ENCODE data around the gene TNS1. TPM values are rescaled to one million over a fixed set of nuclear protein-coding genes. Genes with fewer than 3 reads are reported as not detected.

TNS1 gene
- total and polyA plus RNA-seq, 5 donors = 243 to 647 (median 513) TPM

- Histone ChIP-seq H3K27ac (ENCODE audit: low read length) (peak overlapping the region; percentile 63), H3K27me3 (ENCODE audit: control insufficient read depth, insufficient read depth) (no peaks in the 10 kb centered on the region), H3K9me3 (ENCODE audit: control insufficient read depth, low read length) (no peaks in the 10 kb centered on the region), H3K4me1 (ENCODE audit: control insufficient read depth, insufficient read depth, low read length) (peaks cover 7% of the 10 kb centered on the region), H3K4me3 (ENCODE audit: low read length) (no peak overlapping the region)
- peak; percentile 82 to 94 (median 92) for DNase-seq
- intact Hi-C loops (cut with DNase I) = loop anchor here (2.0 to 10.0 kb wide), 6 partner anchors 47 to 203 kb away; no protein-coding TSS in a partner anchor
- WGBS = 5% methylated on average over 13 of the region's 13 CpGs
- ATAC-seq = peak; percentile 80 to 85
These were observed 14.6 kb downstream of the TNS1 start for GRCh38 chr2:217988014-217988839.

- no peaks in the 10 kb centered on the region for H3K9me3 ChIP-seq (ENCODE audit: control insufficient read depth, low read length)
- no peak overlapping the region for H3K4me3 ChIP-seq (ENCODE audit: low read length)
- H3K27ac ChIP-seq (ENCODE audit: low read length) = no peak overlapping the region
- DNase-seq = peak in 1 of 3 donors; percentile 22
- peaks cover 7% of the 10 kb centered on the region for H3K4me1 ChIP-seq (ENCODE audit: control insufficient read depth, insufficient read depth, low read length)
- intact Hi-C loops (cut with DNase I) = loop anchor here (5.0 to 10.0 kb wide), 5 partner anchors 47 to 103 kb away; no protein-coding TSS in a partner anchor
- no peak for ATAC-seq
- no peaks in the 10 kb centered on the region for H3K27me3 ChIP-seq (ENCODE audit: control insufficient read depth, insufficient read depth)
- 95% methylated on average over 4 of the region's 4 CpGs for WGBS
These were observed 15.4 kb downstream of the TNS1 start for GRCh38 chr2:217987391-217987790.

DNA sequence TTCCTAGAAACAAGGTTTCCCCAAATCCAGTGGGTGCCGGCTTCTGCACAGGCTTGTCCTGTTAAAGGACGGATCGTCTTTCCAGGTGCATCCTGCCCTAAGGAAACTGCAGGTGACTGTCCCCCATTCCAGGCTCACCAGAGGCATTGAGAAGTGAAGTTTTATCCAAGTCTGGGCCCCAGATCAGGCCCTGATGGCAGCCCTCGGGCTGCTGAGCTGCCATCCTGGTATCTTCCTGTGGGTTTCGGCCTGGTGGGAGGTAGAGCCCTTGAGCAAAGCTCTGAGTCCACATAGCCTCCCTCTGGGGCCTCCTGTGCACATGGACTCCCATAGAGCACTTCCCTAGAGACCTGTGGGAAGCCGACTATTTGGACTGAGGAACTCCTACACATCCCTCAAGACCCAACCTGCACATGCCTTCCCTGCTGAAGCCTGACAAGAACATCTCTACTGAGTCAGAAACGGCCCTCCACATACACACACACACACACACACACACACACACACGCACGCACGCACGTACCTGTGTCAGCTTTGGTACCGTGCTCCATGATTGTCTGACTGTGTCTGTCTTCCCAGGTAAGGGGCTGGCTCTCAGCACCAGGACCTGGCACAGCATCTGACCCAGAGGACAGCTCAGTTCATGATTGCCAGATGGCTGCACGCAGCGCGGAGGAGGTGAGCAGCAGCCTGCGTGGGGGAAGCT lies 16.4 kb downstream of the TNS1 start:
- DNase-seq = peak in 2 of 3 donors; percentile 16 to 37
- Histone ChIP-seq H3K4me1 (ENCODE audit: control insufficient read depth, insufficient read depth, low read length) (peaks cover 8% of the 10 kb centered on the region), H3K4me3 (ENCODE audit: low read length) (no peak overlapping the region), H3K9me3 (ENCODE audit: control insufficient read depth, low read length) (no peaks in the 10 kb centered on the region), H3K27ac (ENCODE audit: low read length) (no peak overlapping the region), H3K27me3 (ENCODE audit: control insufficient read depth, insufficient read depth) (no peaks in the 10 kb centered on the region)
- intact Hi-C loops (cut with DNase I) = loop anchor here (5.0 to 10.0 kb wide), 5 partner anchors 48 to 102 kb away; no protein-coding TSS in a partner anchor
- WGBS = 94% methylated on average over 16 of the region's 16 CpGs
- ATAC-seq = no peak

GRCh38 chr2:217983276-217984233 lies 19.2 kb downstream of the TNS1 start:
- intact Hi-C loops (cut with DNase I) = loop anchor here (5.0 to 10.0 kb wide), 5 partner anchors 36 to 99 kb away; no protein-coding TSS in a partner anchor
- Histone ChIP-seq H3K27me3 (ENCODE audit: control insufficient read depth, insufficient read depth) (no peaks in the 10 kb centered on the region), H3K4me1 (ENCODE audit: control insufficient read depth, insufficient read depth, low read length) (peaks cover 33% of the 10 kb centered on the region), H3K9me3 (ENCODE audit: control insufficient read depth, low read length) (no peaks in the 10 kb centered on the region), H3K4me3 (ENCODE audit: low read length) (no peak overlapping the region), H3K27ac (ENCODE audit: low read length) (peak overlapping the region; percentile 65)
- WGBS = 74% methylated on average over 20 of the region's 20 CpGs
- ATAC-seq (peak in 1 of 2 donors; percentile 39), DNase-seq (peak in 1 of 3 donors; percentile 76)

DNA sequence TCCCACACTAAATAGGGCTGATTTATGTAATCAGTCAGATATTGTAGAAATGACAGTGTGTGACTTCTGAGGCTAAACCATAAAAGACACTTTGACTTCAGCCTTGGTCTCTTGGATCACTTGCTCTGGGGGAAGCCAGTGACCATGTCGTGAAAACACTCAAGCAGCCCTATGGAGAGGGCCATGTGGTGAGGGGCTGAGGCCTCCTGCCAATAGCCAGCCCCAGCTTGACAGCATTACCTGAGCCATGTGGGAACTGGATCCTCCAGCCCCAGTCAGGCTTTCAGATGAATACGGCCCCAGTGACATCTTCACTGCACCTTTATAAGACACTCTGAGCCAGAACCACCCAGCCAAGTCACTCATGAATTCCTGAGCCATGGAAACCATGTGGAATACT lies 20.8 kb downstream of the TNS1 start:
- no peaks in the 10 kb centered on the region for H3K27me3 ChIP-seq (ENCODE audit: control insufficient read depth, insufficient read depth)
- H3K4me3 ChIP-seq (ENCODE audit: low read length) = no peak overlapping the region
- intact Hi-C loops (cut with DNase I) = loop anchor here (5.0 to 10.0 kb wide), 5 partner anchors 35 to 97 kb away; no protein-coding TSS in a partner anchor
- no peaks in the 10 kb centered on the region for H3K9me3 ChIP-seq (ENCODE audit: control insufficient read depth, low read length)
- 95% methylated on average over 2 of the region's 2 CpGs for WGBS
- peaks cover 31% of the 10 kb centered on the region for H3K4me1 ChIP-seq (ENCODE audit: control insufficient read depth, insufficient read depth, low read length)
- peak overlapping the region; percentile 8 for H3K27ac ChIP-seq (ENCODE audit: low read length)
- DNase-seq (no peak), ATAC-seq (no peak)

DNA sequence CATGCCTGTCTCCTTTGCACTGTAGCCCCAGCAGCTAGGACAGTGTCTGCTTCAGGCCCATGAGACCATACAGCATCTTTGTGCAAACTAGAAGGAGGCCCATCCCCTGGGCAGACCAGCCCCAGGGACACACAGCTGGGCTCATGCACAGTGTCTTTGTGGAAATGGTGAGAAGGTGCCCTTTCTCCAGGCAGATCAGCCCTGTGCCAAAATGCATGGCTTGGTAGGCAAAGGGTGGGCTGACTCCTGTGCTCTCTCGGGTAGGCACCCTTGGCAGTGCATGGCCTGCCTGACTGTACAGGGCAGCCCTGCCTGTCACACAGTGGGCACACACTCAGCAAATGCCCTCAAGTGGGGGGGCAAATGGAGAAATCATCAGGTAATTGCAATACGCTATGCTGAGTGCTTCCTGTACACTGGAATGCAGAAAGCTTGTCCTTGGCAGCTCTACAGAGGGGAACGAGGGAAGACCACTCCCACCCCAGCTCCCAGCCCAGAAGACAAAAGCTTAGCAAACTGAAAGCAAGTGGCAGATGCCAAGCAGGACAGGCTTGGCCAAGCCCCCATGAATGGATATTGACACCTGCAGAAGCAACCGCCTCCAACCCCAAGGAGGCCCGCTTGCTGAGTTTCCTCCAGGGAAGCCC lies 21.6 kb downstream of the TNS1 start:
- H3K27ac ChIP-seq (ENCODE audit: low read length) = peak overlapping the region; percentile 57
- ATAC-seq (peak in 1 of 2 donors; percentile 4), DNase-seq (no peak)
- 53% methylated on average over 5 of the region's 5 CpGs for WGBS
- no peak overlapping the region for H3K4me3 ChIP-seq (ENCODE audit: low read length)
- H3K27me3 ChIP-seq (ENCODE audit: control insufficient read depth, insufficient read depth) = no peaks in the 10 kb centered on the region
- peaks cover 31% of the 10 kb centered on the region for H3K4me1 ChIP-seq (ENCODE audit: control insufficient read depth, insufficient read depth, low read length)
- intact Hi-C loops (cut with DNase I) = loop anchor here (5.0 to 10.0 kb wide), 5 partner anchors 34 to 96 kb away; no protein-coding TSS in a partner anchor
- H3K9me3 ChIP-seq (ENCODE audit: control insufficient read depth, low read length) = no peaks in the 10 kb centered on the region

DNA sequence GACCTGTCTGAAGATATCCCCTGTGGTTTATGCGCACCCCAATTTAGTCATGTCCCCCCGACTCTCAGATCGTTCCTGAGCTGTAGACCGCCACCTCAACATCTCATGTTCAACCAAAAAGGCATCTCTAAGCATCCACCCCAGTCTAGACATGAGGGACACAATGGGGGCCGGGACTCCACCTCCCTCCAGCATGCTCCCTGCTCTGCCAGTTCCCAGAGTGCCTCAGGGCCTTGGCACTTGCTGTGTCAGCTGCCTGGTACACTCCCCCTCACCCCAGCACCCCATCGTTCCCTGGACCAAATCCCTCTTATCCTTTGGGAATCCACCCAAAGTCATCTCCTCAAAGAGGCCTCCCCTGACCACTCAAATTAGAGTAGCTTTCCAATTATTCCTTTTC lies 22.2 kb downstream of the TNS1 start:
- 80% methylated on average over 6 of the region's 6 CpGs for WGBS
- DNase-seq (no peak), ATAC-seq (no peak)
- Histone ChIP-seq H3K27ac (ENCODE audit: low read length) (peak overlapping the region; percentile 5), H3K4me3 (ENCODE audit: low read length) (no peak overlapping the region), H3K27me3 (ENCODE audit: control insufficient read depth, insufficient read depth) (no peaks in the 10 kb centered on the region), H3K9me3 (ENCODE audit: control insufficient read depth, low read length) (no peaks in the 10 kb centered on the region), H3K4me1 (ENCODE audit: control insufficient read depth, insufficient read depth, low read length) (peaks cover 31% of the 10 kb centered on the region)
- intact Hi-C loops (cut with DNase I) = loop anchor here (5.0 to 10.0 kb wide), 5 partner anchors 33 to 96 kb away; no protein-coding TSS in a partner anchor

DNA sequence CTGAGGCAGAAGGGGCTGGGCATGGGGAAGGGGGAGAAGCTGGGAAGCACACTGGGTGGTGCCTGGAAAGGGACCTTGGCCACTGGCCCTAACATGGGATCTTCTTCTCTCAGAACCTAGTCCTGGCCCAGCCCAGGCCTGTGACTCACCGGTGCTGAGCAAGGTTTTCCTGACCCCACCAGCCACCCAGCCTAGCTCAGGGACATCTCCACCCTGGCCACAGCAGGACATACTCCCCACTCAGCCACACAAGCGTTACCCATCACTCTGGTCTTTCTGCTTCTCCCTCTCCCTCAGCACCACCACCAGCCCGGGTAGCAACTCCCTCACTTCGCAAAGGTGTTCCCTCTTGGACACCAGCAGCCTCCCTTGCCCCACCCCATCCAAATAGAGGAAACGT lies 22.8 kb downstream of the TNS1 start:
- intact Hi-C loops (cut with DNase I) = loop anchor here (5.0 to 10.0 kb wide), 5 partner anchors 33 to 95 kb away; no protein-coding TSS in a partner anchor
- WGBS = 63% methylated on average over 5 of the region's 5 CpGs
- H3K4me3 ChIP-seq (ENCODE audit: low read length) = no peak overlapping the region
- ATAC-seq (peak; percentile 23 to 79), DNase-seq (peak in 2 of 3 donors; percentile 65 to 74)
- no peaks in the 10 kb centered on the region for H3K9me3 ChIP-seq (ENCODE audit: control insufficient read depth, low read length)
- H3K4me1 ChIP-seq (ENCODE audit: control insufficient read depth, insufficient read depth, low read length) = peaks cover 31% of the 10 kb centered on the region
- H3K27ac ChIP-seq (ENCODE audit: low read length) = peak overlapping the region; percentile 5
- H3K27me3 ChIP-seq (ENCODE audit: control insufficient read depth, insufficient read depth) = no peaks in the 10 kb centered on the region

DNA sequence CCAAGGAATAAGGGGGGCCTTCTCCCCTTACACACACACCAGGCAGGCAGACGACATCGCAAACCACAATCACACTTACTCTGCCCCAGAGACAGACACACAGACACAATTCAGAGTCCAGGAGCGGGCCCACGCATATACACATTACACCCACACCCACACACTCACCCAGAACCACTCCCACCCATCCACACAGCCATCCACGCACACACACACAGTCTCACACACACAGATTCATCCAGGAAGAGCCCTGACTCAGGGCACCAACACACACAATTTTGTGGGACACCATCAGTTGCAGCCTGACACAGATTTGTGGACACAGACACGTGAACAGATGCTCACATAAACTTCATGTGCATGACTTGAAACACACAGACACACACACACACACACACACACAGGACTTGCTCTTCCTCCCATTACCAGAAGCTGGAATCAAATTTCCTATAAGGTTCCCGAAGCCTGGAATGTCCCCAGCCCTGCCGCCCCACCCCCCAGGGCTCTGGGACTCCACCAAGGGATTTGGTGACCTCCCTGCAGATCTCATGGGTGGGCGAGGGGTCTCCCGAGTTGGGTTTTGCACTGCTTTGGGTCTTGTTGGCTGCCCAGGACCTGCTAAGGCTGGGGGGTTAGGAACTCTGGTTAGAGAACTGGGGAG lies 23.5 kb downstream of the TNS1 start:
- Histone ChIP-seq H3K4me1 (ENCODE audit: control insufficient read depth, insufficient read depth, low read length) (peaks cover 31% of the 10 kb centered on the region), H3K27ac (ENCODE audit: low read length) (peak overlapping the region; percentile 39), H3K9me3 (ENCODE audit: control insufficient read depth, low read length) (no peaks in the 10 kb centered on the region), H3K27me3 (ENCODE audit: control insufficient read depth, insufficient read depth) (no peaks in the 10 kb centered on the region), H3K4me3 (ENCODE audit: low read length) (peak overlapping the region; percentile 83)
- DNase-seq (peak in 1 of 3 donors; percentile 60), ATAC-seq (peak; percentile 8 to 36)
- intact Hi-C loops (cut with DNase I) = loop anchor here in 1 of 4 donors (5.0 kb wide), 1 partner anchor 37 kb away; no protein-coding TSS in a partner anchor
- 25% methylated on average over 10 of the region's 10 CpGs for WGBS
